GM19438 (cell line): ENCODE data around the gene SLC25A22.

Experiments
- ATAC-seq: cut with Tn5 transposase; IDR thresholded peaks from one replicate; pipeline ENCODE4 v1.9.1; 2021; ENCODE audit warnings: low read depth; ENCODE audit not compliant: unreplicated experiment

SLC25A22 gene

DNA sequence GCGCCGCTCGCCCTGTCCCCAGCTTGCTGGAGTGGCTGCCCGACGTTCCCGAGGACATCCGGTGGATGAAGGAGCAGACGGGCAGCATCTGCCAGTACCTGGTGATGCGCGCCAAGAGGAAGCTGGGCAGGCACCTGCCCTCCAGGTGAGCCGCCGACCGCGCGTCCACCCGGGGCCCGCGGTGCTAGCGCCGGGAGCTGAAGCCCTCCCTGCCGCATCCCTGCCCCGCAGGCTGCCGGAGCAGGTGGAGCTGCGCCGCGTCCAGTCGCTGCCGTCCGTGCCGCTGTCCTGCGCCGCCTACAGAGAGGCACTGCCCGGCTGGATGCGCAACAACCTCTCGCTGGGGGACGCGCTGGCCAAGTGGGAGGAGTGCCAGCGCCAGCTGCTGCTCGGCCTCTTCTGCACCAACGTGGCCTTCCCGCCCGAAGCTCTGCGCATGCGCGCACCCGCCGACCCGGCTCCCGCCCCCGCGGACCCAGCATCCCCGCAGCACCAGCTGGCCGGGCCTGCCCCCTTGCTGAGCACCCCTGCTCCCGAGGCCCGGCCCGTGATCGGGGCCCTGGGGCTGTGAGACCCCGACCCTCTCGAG, 26.3 kb upstream of the SLC25A22 start:
- no peak for ATAC-seq

DNA sequence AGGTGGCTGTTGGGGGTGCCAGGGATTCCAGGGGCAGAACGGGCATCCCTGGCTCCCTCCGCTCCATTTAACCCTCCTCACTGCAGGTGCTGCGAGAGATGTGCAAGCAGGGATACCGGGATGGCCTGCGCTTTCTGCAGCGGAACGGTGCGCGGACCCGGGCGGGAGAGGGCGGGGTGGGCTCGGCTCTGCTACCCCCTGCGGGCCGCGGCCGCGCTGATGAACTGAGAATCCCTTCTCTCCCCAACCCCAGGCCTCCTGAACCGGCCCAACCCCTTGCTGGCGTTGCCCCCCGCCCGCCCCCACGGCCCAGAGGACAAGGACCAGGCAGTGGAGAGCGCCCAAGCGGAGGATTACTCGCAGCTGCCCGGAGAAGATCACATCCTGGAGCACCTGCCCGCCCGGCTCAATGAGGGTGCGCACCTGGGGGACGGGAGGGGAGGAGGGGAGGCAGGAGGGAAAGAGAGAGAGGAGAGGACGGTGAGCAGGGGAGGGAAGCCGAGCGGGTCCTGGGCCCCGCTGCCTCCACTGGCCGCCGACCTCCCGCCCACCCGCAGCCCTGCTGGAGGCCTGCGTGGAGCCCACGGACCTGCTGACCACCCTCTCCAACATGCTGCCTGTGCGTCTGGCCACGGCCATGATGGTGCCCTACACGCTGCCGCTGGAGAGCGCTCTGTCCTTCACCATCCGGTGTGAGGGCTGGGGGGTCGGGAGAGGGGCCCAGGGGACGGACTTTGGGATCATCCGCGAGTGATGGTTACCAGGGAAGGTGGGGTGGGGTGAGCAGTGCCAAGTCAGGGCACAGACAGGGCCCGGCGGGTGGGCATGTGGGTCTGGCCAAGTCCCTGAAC, 25.6 kb upstream of the SLC25A22 start:
- no peak for ATAC-seq

DNA sequence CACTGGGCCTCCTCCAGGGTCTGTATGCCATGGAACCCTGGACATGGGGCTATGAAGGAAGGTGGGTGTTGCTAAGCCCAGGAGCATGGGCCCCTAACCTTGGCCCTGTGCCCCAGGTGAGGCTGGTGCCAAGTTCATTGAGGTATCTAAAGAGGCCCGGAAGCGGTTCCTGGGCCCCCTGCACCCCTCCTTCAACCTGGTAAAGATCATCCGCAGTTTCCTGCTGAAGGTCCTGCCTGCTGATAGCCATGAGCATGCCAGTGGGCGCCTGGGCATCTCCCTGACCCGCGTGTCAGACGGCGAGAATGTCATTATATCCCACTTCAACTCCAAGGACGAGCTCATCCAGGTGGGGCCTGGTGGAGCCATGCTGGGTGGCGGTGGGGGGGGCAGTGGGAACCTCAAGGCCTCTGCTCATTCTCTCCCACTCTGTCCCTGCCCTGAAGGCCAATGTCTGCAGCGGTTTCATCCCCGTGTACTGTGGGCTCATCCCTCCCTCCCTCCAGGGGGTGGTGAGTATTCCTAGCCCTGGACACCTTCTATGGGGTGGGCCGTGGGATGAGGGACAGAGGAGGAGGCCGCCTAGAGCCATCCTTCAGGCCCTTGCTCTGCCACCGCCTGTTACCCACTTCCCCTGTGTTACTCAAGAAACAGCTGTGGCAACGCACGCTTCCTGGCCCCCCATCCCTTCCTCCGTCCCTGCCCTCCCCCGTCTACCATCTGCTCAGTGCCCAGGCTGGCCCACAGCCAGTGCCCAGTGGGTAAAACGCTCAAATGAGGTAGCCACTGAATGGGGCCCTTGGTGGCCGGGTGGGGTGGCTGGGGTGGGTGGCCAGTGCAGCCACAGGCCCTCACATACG, 23.7 kb upstream of the SLC25A22 start:
- no peak for ATAC-seq

DNA sequence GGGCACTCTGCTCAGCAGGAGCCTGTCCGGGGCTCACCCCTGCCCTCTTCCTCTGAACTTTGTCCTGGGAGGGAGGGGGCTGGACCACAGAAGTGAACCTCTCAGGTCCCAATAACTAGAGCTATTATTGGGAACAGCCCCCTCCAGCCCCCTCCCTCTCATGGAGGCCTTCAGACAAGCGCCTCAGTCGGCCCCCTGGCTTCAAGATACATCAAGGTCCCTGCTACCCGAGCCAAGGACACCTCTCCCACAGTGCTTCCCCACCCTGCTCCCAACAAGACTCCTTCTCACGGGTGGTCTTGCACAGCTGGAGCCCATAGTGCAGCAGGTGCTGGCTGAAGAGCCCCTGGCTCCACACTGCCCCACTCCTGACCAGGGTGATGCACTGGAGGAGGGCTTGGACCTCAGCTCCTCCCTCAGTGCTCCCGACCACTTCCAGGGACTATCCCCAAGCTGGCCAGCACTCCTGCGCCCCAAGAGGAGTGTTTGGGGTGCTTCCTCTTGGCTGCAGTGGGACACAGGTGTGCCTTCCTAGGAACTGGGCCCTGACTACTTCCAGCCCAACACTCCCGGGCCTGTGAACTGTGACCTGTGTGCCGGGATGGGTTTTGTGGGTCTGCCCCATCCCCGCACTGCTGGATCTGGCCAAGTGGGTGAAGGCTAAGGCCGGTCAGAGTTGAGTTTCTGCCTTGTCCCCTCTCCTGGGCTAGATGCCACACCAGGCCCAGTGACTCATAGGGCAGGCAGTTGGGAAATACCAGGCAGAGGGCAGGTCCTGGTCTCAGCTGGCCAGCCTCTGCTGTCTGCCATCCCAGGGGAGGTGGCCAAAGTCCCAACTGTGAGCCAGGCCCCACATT, 22.8 kb upstream of the SLC25A22 start:
- ATAC-seq: no peak

DNA sequence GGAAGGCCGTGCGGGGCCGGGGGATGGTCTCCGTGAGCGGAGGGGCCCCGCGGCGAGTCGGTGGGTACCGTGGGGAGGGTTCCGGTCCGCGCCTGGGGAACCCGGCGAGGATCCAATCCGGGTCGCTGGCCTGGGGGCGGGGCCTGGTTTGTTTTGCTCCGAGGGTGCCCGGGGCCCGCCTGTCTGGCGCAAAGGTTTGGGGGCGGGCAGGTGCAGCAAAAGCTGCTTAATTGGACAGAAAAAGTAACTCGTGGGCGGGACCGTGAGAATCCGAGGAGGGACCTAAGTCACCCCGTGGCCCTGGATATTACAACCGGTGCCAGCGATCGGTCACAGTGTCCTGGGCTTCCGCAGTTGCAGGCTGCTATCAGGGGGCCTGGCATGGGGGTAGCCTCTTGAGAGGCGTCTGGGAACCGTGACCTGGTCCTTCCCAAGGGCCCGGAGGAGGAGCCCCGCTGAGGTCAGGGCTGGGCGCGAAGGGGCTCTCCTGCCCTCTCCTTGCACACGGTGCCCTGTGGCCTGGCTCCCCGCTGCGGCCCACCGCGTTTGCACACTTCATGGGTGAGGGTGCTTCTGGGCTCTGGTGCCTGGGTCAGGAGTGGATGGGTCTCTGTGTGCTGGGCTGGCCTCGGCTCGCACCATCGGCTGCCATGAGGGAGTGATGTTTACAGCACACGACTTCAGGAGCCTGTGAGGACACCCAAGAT, 22.0 kb upstream of the SLC25A22 start:
- peak; percentile 67 for ATAC-seq

DNA sequence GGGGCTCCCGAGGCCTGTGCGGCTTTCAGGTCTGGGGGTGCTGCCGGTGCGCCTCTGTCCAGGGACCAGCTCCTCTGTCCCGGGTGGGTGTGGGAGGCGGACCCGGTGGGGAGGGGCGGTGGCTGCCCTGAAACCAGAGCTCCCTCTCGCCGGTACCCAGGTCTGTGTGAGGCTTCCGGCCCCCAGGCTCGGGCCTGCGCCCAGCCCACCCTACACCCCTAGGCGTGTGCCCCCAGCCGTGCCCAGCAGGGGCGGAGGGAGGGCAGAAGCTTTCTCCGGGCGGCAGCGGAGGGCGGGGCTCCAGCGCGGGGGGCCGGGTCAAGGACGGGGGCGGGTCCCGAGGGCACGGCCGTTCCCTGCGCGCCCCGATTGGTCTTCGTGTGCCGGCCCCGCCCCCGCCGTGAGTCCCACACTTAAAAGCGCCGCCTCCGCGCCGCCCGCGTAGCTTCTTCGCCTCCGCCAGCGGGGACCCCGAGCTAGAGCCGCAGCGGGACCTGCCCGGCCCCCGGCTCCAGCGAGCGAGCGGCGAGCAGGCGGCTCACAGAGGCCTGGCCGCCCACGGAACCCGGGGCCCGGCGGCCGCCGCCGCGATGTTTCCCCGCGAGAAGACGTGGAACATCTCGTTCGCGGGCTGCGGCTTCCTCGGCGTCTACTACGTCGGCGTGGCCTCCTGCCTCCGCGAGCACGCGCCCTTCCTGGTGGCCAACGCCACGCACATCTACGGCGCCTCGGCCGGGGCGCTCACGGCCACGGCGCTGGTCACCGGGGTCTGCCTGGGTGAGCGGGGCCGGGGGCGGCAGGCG, 21.2 kb upstream of the SLC25A22 start:
- ATAC-seq: peak; percentile 55

DNA sequence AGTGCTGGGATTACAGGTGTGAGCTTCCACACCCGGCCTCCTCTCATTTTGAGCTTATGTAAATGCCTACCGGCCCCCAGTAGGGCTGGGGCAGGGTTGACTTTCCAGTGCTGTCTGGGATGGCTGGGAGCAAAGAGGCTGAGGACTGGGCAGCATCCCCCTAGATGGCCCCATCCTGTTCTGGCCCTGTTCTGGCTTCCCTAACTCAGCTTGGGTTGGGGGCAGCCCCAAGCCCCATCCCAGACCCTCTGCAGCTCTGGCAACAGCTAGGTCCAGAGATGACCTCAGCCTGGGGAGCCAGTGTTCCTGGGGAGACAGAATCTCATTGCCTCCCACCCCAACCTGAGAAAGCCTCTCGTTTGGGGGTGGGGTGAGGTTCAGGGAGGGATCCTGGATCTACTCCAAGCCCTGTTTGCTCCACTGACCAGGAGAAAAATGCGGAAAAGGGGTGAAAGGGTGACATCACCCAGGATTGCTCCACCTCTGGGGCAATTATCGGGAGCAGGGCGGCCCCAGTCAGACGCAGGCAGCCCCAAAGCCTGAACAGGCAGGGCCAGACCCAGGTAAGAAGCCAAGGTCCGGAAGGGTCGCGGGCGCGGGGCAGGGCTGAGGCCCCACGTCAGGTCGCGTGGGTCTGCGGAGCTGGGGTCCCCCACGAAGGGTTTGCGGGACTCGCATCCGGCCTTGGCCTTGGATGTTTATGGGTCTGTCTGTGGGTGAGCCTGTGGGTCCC, 20.5 kb upstream of the SLC25A22 start, which contains the start of gene PNPLA2:
TSS of gene PNPLA2 (plus strand) at position 519 of the 733 bp plus-strand sequence. CDS start 805 bp downstream, outside the sequence.
- no peak for ATAC-seq

DNA sequence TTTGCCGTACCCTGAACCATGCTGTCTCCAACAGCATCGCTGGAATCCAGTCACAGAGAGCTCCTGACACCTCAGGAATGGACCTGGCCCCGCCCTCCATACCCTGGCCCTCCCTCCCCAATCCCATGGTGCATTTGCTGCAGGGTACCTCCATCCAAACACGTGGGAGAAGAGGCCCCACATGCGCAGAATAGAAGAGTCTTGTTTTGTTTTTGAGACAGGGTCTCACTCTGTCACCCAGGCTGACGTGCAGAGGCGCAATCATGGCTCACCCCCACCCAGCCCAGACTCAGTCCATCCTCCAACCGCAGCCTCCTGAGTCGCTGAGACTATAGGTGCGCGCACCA, 18.3 kb upstream of the SLC25A22 start:
- ATAC-seq: no peak

DNA sequence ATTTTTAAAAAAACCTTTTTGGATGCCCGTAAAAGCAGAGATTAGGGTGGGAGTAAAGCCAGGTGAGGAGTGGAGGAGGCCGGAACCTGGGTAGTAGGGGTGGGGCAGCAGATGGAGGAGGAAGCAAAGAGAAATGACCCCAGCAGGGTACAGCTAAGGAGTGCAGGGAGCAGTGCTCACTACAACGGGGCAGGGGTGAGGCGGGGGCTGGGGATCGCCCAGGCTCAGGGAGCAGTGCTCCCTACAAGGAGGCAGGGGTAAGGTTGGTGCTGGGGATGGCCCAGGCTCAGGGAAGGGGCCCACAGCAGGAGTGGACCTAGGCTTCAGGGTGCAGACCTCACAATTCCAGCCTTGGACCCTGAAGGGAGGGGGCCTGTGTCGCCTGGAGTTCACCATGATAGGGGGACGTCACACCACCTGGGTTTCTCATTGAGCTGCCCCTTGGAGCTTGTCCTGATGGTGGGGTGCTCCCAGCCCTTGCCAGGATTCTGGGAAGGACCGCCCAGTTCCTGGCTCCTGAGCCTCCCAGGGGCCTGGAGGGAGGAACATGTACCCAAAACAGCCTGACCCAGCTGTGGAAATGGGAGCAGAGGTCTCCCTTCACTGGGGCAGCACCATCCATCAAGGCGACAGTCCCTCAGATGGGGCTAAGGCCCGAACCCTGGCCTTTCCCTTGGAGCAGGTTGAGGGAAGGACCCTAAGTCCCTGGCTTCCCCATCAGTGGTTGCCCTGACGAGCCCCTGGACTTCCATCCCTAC, 17.8 kb upstream of the SLC25A22 start:
- ATAC-seq: no peak

DNA sequence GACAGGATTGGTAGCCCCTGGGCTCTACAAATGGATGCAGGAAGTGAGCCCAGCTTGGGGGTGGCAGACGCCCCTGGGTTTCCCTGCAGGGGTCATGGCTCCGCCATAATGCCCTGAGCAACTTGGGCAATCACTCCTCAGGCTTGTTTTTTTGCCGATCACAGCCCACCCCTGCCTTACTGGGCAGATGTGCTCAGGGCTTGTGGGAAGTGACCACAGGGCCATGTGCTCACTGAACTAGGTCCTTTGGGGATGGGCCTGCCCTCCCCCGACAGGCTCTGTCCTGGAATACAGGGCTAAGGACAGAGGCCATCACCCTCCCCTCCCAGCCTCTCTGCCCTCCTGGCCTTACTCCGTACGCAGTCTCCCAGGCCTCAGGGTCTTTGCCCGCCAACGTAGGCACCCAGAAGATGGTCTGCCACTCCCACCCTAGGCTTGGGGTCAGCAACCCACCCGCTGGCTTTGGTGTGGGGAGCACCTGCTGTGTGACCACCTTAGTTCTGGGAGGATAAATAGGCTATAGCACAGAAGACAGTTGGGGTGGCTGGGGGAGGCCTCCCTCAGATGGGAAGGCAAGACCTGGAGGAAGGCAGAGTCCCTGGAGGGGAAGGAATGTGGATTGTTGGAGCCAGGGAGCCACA, 15.5 kb upstream of the SLC25A22 start:
- no peak for ATAC-seq

DNA sequence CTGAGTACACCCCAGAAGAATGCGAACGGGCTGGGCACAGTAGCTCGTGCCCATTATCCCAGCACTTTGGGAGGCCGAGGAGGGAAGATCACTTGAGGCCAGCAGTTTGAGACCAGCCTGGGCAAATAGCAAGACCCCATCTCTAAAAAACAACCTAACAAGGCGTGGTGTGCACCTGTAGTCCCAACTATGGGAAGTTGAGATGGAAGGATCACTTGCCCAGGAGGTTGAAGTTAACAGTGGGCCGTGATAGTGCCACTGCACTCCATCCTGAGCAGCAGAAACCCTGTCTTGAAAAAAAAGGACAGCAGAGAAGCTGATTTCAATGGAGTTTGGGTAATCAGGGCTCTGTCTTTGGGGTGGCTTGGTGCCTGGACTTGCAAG, 15.0 kb upstream of the SLC25A22 start:
- no peak for ATAC-seq

DNA sequence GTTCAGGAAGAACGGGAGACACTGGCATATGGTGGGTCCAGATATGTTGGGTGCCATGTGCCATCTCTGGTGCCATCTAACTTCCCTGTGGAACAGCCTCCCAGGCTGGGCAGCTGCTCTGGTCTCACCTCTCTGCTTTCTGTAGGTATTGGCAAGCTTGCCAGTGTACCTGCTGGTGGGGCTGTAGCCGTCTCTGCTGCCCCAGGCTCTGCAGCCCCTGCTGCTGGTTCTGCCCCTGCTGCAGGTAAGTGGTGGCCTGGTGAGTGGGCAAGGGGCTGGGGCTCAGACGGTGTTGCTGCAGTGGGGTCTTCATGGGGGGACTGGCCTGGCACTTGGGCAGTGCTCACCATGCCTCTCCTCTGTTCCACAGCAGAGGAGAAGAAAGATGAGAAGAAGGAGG, 14.3 kb upstream of the SLC25A22 start:
- ATAC-seq: no peak

DNA sequence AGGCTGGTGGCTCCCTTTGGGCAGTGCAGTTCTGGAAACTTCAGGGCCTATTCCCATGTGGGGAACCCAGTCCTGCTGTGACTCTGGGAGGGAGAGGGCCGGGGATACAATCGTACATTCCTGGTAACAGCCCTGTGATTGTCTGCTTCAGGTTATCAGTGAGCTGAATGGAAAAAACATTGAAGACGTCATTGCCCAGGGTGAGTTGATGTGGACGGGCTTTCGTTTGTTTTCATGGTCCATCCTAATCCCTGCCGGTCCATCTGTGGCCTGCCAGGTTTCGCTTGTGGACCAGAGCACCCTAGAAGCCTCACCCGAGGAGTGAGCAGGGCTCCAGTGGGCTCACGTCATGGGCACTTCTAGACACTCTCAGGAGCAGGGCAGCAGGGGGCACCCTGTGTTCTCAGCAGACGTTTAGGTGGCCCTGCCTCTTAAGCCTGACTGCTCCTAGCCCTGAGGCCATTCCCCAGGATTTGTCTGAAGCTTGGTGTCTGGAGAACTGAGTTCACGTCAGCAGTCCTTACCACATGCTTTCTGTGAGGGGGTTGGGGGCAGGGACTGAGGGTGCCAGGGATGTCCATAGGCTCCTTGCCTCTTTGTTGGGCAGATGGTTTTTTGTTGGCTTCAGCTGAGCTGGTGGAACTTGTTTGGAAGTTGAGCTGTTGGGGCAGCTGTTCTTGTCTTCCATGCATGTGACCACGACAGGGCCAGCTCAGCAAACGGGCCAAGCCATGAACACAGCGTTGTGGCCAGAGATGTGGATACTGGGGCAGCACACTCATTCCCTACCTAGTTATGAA, 13.6 kb upstream of the SLC25A22 start:
- no peak for ATAC-seq

DNA sequence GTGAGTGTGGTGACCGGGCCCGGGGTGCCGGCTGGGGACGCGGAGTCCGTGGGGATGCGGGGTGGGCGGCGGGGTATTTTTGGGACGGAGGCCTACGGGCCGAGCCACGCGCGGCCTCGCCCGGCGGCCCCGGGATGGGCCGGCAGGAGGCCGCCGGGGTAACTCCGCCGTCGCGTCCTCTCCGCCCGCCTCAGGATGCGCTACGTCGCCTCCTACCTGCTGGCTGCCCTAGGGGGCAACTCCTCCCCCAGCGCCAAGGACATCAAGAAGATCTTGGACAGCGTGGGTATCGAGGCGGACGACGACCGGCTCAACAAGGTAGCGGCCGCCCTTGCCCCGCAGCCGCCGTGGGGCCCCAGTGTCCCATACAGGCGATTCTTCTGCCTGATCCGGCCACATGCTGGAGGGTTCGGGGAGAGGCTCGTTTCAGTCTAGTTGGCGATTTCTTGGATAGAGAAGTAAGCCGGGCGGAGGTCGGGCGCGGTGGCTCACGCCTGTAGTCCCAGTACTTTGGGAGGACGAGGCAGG, 12.0 kb upstream of the SLC25A22 start:
- peak; percentile 6 for ATAC-seq

DNA sequence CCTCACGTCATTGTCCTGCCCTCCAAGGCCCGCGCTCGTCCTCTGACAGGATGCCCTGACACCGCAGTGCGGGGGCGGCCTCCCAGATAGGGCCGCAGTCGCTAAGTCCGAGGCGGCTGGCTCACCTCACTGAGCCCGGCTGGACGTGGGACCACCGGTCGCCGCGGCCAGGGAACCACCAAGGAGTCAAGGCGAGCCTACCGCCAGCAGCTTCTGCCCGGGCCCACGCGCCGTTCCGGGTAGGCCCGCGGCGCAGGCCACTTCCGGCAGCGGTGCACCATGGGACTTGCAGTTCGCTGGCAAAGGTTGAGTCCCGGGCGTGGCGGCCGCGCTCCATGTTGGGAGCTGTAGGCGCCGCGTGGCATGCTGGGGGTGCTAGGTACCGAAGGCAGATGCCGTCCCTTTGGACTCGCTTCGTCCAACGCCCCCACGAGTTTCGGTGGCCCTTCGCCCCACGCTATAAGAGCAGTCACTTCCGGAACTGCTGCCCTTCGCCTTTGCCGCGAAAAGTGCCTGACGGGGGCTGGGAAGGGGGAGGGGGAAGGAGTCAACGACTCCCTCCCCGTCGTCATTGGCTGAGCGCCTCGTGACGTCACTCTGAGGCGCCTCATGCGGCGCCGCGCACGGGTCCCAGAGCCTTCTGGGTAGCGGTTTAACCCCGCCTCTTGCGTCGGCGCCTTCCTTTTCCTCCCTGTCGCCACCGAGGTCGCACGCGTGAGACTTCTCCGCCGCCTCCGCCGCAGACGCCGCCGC, 11.4 kb upstream of the SLC25A22 start, which contains the start of gene RPLP2:
TSS of gene RPLP2 (plus strand) at position 681 of the 753 bp plus-strand sequence. CDS start 268 bp downstream, outside the sequence.
- ATAC-seq: peak; percentile 61
